Mesodermal cell (in vitro differentiated cells): ENCODE data around the gene FBLN5.

Source experiments
- H3K27ac ChIP-seq: 2 replicates; pipeline ENCODE4 v1.7.0; 2013; ENCODE audit warnings: mild to moderate bottlenecking, low read depth, low read length, moderate library complexity; ENCODE audit not compliant: severe bottlenecking
- H3K36me3 ChIP-seq: 2 replicates; pipeline ENCODE4 v1.7.1; 2013; ENCODE audit warnings: mild to moderate bottlenecking, low read length, moderate library complexity; ENCODE audit not compliant: control insufficient read depth, insufficient read depth
- H3K4me1 ChIP-seq: one replicate; pipeline ENCODE4 v1.7.1; 2013; ENCODE audit warnings: mild to moderate bottlenecking, low read length; ENCODE audit not compliant: insufficient read depth, control insufficient read depth, poor library complexity, severe bottlenecking
- H3K4me3 ChIP-seq: 2 replicates; pipeline ENCODE4 v1.7.0; 2013; ENCODE audit warnings: low read length, control low read depth, mild to moderate bottlenecking; ENCODE audit not compliant: insufficient read depth, poor library complexity, severe bottlenecking; ENCODE audit errors: extremely low read depth
- H3K9me3 ChIP-seq: 2 replicates; pipeline ENCODE4 v1.7.1; 2013; ENCODE audit warnings: mild to moderate bottlenecking, low read length, moderate library complexity; ENCODE audit not compliant: control insufficient read depth
- WGBS, 2 experiments: methylation state at CpG; one replicate each; pipeline ENCODE4 v1.1.5; 2013; ENCODE audit warnings: missing lambda C conversion rate in 2 of 2; ENCODE audit not compliant: insufficient coverage in 2 of 2; 5-methylcytosine and 5-hydroxymethylcytosine counted together

FBLN5 gene

GRCh38 chr14:91926131-91926890 is 21.2 kb downstream of the FBLN5 start:
- 93 to 96% methylated on average over 9 to 15 of the region's 17 CpGs for WGBS, 2 experiments
- no peaks in the 10 kb centered on the region for H3K36me3 ChIP-seq

DNA sequence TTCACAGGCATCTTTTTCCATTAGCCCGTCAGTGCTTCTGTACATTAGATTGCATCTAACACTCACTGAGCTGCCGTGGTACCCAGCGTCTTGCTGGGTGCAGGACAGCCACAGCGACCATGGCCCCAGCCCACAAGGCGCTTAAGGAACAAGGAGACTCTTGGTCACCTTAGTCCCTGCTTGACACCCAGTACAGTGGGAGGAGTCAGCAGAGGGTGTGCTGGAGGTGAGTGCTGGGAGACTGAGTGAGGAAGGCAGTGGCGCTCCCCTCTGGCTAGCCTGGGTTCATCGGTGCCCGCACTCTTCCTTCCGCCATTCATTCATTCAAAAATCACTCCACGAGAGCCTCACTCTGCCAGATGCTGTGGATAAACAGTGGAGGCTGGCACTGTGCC is 21.8 kb downstream of the FBLN5 start:
- WGBS, 2 experiments, result 91 to 93% methylated on average over 6 of the region's 10 CpGs
- H3K4me1 ChIP-seq, result peaks cover 3% of the 10 kb centered on the region
- H3K4me3 ChIP-seq, result no peak overlapping the region
- no peaks in the 10 kb centered on the region for H3K36me3 ChIP-seq
- no peaks in the 10 kb centered on the region for H3K9me3 ChIP-seq
- no peak overlapping the region for H3K27ac ChIP-seq

More at GRCh38 chr14:91926131-91926890, 21.2 kb downstream of the FBLN5 start:
- no peak overlapping the region for H3K27ac ChIP-seq
- no peaks in the 10 kb centered on the region for H3K9me3 ChIP-seq
- H3K4me3 ChIP-seq, result no peak overlapping the region
- H3K4me1 ChIP-seq, result peaks cover 3% of the 10 kb centered on the region

- no peak overlapping the region for H3K27ac ChIP-seq
- H3K9me3 ChIP-seq, result no peaks in the 10 kb centered on the region
- H3K36me3 ChIP-seq, result no peaks in the 10 kb centered on the region
- no peak overlapping the region for H3K4me3 ChIP-seq
- WGBS, 2 experiments, result 82 to 85% methylated on average over 9 to 10 of the region's 13 CpGs
- peaks cover 3% of the 10 kb centered on the region for H3K4me1 ChIP-seq
These were observed 22.3 kb downstream of the FBLN5 start for GRCh38 chr14:91925001-91925726.

DNA sequence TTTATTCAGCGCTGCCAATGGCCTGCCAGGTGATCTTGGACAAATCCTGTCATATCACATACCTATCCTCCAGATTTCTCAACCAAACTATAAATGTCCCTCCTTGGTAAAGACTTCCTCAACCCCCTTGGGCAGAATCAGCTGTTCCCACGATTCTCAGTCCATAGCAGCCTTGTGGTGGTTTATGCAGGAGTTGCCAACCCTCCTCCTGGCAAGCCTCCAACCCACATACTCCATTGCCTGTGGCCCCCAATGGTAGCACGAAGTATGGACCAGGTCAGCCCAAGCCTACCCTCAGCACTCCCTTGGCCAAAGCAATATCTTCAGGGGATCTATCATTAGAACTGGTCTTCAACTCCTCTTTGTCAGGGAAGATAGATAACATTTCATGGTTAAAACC is 27.0 kb downstream of the FBLN5 start:
- H3K27ac ChIP-seq, result no peak overlapping the region
- H3K4me1 ChIP-seq, result no peaks in the 10 kb centered on the region
- no peaks in the 10 kb centered on the region for H3K36me3 ChIP-seq
- 79 to 87% methylated on average over 2 to 3 of the region's 3 CpGs for WGBS, 2 experiments
- no peaks in the 10 kb centered on the region for H3K9me3 ChIP-seq
- H3K4me3 ChIP-seq, result no peak overlapping the region

DNA sequence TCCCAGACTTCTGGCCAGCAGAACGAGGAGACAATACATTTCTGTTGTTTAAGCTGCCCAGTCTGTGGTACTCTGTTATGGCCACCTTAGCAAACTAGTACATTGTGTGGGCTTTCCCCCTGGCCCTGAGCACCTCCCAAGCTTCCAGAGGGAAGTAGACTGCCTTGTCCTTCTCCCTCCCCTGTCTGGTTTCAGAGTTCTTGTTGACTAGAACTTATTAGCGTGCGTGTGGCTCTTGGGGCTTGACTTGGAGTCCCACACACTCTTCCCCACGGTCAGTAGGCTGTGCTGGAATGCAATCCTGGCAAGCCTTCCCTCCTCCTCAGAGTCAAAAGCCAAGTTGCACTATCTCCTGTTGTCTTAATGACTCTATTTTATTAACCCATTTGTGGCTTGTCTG is 27.7 kb downstream of the FBLN5 start:
- H3K36me3 ChIP-seq, result no peaks in the 10 kb centered on the region
- WGBS, 2 experiments, result 66 to 75% methylated on average over 4 of the region's 4 CpGs
- no peaks in the 10 kb centered on the region for H3K4me1 ChIP-seq
- H3K27ac ChIP-seq, result no peak overlapping the region
- H3K9me3 ChIP-seq, result no peaks in the 10 kb centered on the region
- no peak overlapping the region for H3K4me3 ChIP-seq

DNA sequence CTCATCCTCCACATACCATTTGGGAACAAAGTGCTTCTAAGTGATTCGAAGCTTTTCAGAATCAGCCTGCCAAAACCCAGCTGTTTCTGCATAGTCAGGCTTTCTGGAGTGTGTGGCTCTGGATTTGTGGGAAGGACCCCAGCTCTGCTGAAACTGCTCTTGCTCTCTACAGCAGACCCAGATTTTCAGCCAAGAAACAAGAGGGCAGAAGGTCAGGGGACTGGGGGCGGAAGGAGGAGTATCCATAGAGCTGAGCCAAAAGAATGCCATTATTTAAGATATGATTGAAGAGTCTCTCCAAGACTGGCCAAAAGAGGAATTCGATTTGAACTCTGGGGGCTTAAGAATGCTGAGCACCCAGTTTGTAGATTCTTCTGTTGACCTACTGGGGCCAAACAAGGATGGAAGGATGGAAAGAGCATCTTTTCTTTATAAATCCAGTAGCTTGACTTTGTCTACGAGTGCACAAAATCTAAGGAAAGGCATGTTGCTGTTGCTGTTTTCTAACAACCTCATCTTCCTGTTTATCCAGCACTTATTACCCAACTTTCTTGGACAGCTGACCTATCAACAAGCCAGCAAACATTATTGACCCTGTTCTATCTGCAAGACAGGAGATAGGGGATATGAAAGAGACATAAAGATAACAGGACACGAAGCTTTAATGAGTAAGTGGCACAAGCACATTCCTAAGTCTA is 29.2 kb downstream of the FBLN5 start:
- Histone ChIP-seq H3K27ac (no peak overlapping the region), H3K9me3 (no peaks in the 10 kb centered on the region), H3K4me3 (no peak overlapping the region), H3K4me1 (no peaks in the 10 kb centered on the region), H3K36me3 (no peaks in the 10 kb centered on the region)
- 88 to 93% methylated on average over 3 to 5 of the region's 5 CpGs for WGBS, 2 experiments

- H3K4me3 ChIP-seq, result no peak overlapping the region
- no peaks in the 10 kb centered on the region for H3K9me3 ChIP-seq
- H3K4me1 ChIP-seq, result no peaks in the 10 kb centered on the region
- no peaks in the 10 kb centered on the region for H3K36me3 ChIP-seq
- WGBS, 2 experiments, result 69 to 75% methylated on average over 4 of the region's 5 CpGs
- no peak overlapping the region for H3K27ac ChIP-seq
These were observed 35.5 kb downstream of the FBLN5 start for GRCh38 chr14:91912035-91912434.

DNA sequence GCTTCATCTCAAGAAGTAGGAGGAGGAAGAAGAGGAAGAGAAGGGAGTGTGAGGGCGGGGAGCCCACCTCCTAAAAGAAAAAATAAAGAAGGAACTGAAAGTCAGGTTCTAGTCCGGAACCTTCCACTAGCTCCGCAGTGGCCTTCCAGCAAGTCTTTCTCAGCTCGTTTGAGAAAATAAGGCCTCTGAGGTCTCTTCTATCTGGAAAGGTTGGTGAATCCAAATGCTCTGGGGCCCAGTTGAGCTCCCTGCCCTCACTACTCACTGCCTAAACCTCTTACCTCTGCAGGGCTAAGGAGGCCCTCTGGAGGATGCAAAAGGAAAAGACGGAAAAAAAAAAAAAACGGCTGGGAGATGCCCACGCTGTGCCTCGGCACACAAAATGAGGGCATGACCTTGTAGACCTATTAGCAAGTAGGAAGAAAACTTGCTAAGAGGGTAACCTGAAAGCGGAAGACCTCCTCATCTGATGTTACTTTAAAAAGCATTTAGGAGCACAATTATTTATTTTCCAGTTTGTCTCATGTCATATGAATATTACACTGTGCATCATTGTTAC is 35.9 kb downstream of the FBLN5 start:
- 36 to 57% methylated on average over 4 to 6 of the region's 9 CpGs for WGBS, 2 experiments

DNA sequence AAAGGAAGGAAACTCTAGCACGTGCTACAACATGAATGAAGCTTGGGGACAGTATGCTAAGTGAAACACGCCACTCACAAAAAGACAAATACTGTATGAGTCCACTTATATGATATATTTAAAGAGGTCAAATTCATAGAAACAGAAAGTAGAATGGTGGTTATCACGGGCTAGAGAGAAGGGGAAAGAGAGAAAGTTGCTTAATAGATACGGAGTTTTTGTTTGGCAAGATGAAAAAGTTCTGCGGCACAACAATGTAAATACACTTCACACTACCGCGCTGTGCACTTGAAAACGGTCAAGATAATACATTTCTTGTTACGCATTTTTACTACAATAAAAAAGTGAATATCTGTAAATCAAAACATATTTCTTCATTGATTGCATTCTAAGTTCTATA is 37.3 kb downstream of the FBLN5 start:
- no peak overlapping the region for H3K27ac ChIP-seq
- no peaks in the 10 kb centered on the region for H3K4me1 ChIP-seq
- H3K9me3 ChIP-seq, result no peaks in the 10 kb centered on the region
- no CpG with 5 or more reads among the region's 9 CpGs for WGBS, 2 experiments
- no peaks in the 10 kb centered on the region for H3K36me3 ChIP-seq
- no peak overlapping the region for H3K4me3 ChIP-seq

More for the DNA sequence above, 35.9 kb downstream of the FBLN5 start:
- H3K27ac ChIP-seq, result no peak overlapping the region
- no peaks in the 10 kb centered on the region for H3K9me3 ChIP-seq
- no peaks in the 10 kb centered on the region for H3K4me1 ChIP-seq
- H3K4me3 ChIP-seq, result no peak overlapping the region
- H3K36me3 ChIP-seq, result no peaks in the 10 kb centered on the region

- WGBS, 2 experiments, result 100% methylated on average over 1 of the region's 2 CpGs
- H3K36me3 ChIP-seq, result no peaks in the 10 kb centered on the region
- H3K27ac ChIP-seq, result no peak overlapping the region
- no peak overlapping the region for H3K4me3 ChIP-seq
- H3K9me3 ChIP-seq, result no peaks in the 10 kb centered on the region
- H3K4me1 ChIP-seq, result no peaks in the 10 kb centered on the region
These were observed 41.1 kb downstream of the FBLN5 start for GRCh38 chr14:91906374-91906773.
